NCI-H226 (cell line): Measurements from ENCODE around the gene KLHL3.

ENCODE experiments used
- DNase-seq: peaks from one replicate; pipeline ENCODE4 v3.0.0-alpha.2; 2015

KLHL3 gene

DNA sequence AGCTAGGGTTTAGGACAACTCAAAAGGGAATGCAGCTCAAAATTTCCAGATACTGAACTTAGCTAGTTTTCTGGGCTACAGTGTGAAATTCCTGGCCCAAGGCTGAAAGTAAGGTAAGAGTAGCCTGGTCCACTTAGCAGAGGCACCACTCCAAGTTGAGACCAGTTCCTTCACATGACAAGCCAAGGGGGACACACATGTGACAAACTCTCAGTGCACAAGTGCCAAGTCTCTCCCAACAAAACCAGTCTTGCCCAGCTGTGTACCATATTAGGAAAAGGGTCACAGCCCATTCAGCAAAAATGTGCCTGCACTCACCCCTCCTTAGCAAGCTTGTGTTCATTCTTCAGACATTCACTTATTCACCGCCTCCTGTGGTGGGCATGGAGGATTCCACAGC is 27.8 kb downstream of the KLHL3 start:
- DNase-seq = no peak

DNA sequence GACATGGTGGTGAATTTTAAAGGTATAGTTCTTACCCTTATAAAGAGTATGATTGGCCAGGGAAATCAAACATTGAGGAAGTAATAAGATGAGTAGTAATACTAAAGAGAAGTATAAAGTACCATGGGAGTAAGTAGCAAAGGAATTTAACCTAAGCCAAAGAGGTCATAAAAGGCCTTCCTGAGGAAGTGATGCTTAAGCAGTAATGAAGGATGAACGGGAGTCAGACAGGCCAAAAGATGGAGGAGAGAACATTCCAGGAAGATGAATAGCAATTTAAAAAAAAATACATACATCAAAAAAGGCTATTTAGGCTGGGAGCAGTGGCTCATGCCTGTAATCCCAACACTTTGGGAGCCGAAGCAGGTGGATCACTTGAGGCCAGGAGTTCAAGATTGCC is 29.0 kb downstream of the KLHL3 start:
- peak; percentile 59 for DNase-seq

DNA sequence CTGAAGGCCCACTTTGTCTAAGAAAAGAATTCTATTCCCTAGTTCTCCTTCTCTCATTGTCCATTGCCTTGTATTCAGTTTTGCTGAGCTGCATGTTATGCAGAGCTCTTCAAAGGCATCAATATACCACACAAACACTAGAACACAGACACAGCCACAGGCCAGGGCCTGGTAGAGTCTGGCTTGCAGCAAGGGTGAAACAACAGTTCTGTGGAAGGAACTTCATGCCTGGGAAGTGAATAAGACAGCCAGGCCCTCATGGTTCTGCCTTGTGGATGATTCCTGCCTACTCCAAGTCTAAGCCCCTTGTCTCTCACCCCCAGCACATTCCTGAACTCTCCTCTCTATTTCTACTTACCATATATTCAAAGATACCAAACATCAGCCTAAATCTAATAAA is 30.8 kb downstream of the KLHL3 start:
- DNase-seq = no peak

DNA sequence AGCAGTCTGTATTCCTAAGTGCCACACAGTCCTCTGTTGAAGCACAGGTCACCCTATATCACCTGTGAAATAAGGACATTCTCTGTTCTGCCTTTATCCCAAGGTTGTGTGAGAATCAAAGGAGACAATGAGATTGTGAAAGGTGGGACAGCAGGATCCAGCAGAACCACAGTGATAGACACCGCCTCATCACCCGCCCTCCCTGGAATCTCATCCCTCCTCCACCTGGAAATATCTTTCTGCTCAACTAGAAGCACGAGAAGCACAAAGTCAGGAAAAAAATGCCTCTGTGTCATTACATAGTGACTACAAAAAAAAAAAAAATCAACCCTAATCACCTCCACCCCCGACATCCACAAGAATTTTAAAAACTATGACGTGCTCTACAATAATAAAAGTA is 32.3 kb downstream of the KLHL3 start:
- no peak for DNase-seq

DNA sequence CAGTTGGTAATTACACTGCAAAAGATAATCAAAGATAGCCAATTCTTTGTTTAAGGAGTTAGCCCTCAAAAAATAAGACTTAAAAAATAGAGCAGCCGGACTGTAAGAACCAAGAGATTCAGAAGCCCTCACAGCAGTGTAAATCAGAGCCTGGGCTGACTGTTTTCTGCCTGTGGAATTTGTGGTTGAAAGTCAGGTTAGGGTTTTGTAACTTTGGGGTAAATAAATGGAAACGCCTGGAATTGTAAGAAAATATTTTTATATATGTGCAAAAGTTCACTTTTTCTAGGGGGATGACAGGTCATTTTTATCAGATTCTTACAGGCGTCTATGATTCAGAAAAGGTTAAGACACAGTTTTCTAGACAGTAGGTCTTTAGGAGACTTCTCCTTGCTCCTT is 35.6 kb downstream of the KLHL3 start:
- no peak for DNase-seq

DNA sequence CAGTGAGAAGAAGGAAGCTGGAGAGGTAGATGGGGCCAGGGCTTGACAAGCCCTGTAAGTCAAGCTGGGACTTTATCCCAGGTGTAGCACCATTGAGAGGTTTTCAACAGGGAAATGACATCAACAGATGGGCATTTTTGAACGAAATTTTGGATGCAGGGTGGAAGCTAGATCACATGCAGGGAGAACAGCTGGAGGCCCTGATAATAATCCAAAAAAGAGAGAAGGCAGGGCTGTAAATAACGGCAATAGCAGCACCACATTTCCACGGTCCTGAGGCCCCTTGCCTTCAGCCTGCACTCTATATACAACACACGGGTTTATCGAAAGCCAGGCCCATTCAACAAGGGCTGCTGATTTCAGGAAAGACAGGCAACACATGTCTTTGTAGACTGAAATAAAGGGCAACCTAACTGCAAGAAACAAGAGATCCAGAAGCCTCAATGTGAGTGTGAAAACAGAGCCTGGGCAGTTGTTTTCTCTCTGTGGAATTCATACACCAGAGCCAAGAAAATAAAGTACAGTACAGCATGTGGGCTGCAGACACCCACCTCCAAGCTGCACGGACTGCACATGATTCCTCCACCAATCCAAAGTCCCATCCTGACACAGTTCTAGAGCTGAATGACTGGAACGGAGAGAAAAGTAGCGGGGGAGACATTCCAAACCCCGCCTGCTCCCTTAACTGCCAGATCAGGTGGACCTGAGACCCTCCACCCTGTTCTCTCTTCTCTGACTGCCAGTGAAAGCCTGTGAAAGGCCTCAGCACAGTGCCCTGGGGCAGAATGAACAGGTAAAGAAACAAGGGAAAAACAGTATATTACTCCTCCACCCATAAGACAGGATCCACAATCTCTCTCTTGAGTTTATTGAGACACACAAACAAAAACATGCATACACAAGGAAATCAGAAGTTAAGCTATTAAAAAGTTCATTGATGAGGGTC is 36.3 kb downstream of the KLHL3 start:
- no peak for DNase-seq

DNA sequence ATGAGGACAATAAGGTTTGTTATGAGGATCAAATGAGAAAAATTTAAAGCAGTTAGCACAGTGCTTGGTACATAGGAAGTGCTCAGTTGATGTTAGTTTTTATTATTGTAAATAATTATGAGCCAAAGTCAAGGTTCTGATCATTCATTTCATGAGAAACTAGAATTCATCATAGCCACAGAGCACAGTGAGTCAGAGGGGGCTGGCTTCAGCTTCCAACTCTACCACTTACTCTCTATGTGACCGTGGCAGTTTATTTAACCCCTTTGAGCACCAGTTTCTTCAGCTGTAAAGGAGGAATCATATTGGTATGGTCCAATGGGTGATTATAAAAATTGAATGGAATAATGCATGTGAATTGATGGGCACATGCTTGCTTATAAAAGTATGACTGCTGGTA is 39.4 kb downstream of the KLHL3 start:
- DNase-seq = no peak

DNA sequence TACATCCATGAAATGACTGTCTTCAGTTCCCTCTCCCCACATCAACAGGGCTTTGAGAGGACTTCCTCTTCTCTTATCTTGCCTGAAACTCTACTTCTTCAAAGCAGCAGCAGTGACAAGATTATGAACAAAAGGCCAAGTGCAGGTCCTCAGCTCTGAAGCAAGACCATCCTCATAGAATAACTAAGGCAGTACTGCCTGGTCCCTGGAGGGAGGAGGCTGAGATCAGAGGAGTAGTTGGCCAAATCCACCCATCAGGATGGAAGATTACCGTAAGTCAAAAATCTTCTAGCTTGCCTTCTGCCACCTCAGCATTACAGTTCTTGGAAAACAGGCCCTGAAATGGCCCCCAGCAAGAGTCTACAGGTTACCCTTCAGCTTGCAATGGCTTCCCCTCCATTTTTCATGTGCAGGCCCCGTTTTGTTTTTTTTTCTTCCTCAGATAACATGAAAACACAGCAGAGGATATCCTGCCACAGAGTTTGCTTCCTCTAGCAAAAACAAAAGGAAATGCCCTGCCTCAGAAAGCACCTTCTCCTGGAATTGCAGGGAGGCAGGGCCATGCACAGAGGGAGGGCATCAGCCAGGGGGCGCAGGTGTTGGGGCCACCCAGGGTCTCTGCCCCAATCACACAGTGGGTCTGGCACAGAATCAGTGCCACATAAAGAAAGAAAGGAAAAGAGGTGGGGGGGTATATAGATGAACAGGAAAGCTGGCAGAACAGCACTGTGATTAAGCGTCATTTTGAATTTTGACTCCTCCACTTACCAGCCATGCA is 40.0 kb downstream of the KLHL3 start:
- DNase-seq = no peak

DNA sequence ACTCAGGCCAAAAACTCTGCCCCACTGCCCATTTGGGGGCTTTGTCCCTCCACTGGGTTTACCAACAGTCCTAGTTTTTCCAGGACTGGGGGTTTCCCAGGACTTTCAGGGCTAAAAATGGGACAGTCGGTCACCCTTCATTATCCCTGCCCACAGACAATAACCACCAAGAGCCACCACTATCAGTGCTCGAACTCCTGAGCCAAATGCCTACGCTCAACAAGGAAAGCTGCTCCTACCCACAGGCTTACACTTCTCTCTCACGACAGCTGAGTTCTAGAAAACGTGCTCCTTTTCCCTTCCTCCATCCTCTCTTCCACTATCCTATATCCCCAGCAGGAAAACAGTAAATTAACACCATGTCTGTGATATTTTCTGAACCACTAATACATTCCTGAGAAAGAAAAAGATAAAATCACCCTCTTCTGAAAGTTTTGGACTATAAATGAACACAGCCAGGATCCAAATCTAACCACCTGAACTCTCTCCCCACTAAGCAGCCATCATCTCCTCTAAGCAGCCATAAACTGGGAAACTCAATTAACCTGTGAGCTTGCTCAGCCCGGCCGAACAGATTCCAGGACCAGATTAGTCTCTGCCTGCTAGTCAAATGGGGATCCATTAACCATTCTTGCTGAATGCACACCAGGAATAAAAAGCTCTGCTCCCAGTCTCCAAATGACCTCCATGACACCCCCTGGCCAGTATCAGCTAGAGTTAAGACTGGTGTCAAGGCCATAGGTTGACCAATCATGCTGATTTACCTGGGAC is 41.8 kb downstream of the KLHL3 start:
- no peak for DNase-seq

DNA sequence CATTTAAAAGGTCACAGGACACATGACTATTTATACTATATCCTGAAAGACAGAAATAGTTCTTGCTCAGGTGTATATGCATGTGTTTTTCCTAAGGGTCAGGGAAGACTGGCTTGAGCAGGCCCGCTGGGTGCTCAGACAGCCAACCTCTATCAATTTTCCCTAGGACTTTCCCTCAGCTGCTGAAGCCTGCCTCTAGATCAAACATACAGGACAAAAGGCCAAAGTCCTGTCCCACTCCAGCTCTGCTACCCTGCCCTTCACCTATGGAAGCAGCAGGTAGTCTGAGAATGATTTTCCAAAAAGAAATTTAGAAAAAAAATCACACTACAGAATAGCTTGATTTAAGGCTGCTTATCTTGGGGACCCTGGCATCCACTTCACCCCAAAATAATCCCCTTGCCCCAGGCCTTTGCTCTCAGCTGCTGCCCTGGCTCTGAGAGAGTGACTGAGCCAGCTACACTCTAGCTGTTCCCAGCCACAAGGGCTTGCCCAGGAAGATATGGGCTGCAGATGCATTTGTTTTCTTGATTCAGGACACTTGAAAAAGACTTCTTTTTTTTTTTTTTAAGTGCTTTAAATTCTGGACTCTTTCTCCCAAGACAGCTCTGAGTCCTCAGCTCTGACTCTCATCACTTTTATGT is 42.5 kb downstream of the KLHL3 start:
- no peak for DNase-seq

DNA sequence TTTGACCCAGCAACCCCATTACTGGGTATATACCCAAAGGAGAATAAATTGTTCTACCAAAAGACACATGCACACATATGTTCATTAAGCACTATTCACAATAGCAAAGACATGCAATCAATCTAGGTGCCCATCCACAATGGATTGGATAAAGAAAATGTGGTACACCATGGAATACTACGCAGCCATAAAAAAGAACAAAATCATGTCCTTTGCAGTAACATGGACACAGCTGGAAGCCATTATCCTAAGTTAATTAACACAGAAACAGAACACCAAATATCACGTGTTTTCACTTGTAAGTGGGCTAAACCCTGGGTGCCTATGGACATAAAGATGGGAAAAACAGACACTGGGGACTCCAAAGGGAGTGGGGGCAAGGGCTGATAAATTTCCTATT is 46.6 kb downstream of the KLHL3 start:
- no peak for DNase-seq

DNA sequence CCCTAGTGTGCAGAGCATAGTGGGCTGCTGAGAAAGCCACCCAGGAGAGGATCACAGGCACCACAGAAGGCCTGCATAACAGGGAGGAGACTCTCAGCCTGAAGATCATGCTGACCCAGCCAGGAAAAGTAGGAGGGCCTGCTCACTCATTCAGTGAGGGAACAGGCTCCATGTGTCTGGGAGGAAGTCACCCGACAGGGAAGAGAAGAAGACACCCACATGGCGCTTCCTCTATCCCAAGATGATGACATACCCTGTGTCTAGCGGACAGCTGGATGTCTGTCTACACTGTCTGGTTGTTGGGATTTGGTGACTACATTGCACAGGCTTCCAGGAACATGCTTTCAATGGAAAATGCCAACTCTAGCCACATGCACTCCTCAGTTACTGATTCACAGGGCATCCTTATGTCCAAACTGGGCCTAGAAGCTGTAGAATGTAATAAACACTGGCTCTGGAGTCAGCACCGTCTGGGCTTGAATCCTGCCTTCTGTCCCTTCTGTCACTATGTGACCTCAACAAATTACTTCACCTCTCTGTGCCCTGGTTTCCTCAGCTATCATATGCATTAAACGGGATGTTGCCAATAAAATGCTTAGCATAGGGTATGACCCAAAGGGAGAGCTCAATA is 47.6 kb downstream of the KLHL3 start:
- DNase-seq = no peak

DNA sequence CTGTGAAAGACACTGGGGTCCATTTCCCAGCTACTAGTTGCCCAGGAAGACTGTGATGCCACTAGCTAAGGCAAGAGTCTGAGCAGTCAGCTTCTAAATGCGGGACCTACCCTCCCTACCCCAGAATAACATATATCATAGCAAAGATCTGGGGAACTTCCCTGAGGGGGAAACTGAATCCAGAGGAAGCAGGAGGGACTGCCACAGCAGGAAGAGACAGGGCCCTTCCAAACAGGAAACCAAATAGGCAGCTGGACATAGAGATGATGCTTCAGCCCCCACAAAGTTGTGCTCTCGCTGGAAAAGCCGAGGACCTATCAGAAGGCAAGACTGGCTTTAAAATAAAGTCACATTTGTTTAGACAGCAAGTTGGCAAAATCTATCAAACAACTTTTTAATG is 51.1 kb downstream of the KLHL3 start:
- no peak for DNase-seq

DNA sequence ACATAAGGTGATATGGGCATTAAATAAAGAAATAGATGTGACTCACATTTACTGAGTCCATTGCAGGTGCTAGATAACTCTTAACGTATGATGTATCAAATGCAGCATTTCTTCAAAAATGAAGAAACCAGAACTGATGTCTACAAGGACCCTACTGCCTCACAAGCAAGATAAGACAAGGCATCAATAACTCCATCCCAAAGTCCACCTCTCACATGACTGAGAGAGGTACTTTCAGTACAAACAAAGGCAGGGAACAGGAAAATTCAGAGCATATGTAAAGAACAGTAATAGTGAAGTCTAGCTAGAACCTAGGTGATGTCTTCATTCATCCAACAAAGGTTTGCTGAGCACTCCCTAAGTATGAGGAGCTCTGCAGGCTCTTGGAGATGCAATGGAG is 54.7 kb downstream of the KLHL3 start:
- DNase-seq = no peak

DNA sequence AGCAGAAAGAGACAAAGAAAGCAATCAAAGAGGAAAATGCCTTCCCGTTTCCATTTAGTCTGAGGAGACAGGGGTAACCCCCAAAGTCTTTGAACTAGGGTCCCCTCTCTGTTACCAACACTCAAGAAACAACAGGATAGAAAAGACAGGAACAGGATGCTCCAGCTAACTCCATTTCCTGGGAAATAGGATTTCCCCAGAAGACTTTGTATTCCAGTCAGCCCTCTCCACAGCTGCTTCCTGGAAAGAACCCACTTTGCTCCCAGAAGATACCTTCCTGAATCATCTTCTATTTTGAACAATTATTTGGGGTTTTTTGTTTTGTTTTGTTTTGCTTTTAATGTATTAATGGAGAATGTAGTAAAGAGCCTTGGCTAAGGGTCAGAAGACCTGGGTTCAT is 56.0 kb downstream of the KLHL3 start:
- no peak for DNase-seq

DNA sequence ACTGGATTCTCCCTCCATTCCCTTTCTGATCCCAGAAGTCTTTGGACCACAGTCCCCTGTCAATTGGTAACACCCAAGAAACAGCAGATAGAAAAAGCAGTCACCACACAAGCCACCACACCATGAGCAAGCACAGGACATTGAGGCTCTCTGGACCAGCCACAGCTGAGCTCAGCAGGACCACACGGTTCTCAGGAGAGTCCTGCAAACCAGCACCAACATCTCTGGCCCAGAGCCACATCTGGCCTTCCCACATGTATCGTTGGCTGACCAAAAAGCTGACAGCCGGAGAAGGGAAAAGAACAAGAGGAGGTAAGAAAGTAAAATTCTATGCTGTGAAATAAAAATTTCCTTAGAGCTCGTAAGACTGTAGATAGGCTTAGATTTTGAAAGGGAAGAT is 56.7 kb downstream of the KLHL3 start:
- no peak for DNase-seq

DNA sequence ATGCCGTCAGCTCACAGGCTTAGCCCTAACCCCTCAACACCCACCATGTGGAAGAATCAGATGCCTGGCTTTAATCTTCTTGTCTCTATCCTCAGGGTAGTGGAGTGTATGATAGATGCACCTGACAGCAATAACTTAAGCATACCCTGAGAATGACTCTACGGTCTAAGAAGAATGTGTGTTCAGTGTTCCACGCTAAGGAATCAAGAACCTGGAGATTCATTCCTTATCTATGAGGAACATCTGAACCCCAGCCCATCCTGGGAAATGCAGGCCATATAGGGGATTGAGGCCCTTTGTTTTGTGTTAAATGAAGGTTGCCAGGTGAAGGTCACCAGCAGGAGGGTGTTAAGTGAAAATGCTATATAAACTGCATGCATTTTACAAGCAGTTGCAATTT is 63.0 kb downstream of the KLHL3 start:
- DNase-seq = no peak

DNA sequence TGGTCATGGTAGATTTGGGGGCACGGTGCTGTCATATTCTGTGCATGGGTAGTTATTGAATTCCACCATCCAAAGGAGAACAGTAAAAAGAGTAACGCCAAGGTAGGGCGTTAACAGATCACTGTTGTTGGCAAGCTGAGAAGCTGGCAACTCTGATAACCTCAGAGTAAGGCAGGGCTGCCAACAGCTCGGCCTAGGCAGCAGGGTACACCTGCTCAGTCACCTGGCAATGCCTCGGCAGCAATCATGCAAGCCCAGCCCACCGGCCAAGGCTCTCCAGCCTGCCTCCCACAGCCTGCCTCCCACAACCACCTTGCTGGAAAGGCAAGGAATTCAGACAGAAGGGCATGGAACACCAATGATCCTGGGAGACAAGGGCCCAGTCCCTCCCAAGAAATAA is 63.9 kb downstream of the KLHL3 start:
- DNase-seq = no peak

DNA sequence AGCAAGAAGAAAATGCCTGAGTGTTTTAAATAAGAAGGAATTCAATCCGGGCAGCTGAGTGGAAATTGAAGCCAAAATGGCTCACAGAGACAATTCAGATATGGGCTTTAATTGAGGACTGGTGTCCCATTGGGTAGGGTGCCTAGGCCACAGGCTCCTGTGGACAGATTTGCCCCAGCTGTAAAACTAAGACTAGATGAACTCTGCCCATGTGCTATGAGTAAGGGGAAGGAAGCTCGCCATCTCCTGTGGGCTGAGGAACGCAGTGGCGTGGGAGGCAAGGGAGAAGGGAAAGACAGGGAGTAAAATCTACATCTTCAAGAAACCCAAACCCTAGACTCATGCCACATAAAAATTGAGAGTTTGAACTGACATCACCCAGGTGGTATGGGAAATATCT is 66.1 kb downstream of the KLHL3 start:
- no peak for DNase-seq

DNA sequence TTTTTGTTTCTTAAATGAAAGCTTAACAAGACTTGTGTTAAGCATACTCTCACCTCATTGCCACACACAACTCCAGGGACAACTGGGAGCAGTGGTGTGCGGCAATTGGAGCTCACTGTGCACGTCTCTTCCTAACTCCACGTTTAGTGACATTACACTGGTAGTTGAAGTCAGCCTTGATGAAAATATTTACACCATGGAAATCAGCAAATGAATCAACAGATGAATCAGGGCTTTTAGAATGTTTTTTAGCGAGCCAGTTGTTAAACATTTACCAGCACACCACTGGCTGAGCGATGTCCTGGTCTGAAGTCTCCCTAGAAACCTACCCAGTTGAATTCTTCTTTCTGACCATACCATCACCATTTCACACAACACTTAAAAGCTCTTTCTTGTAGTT is 67.3 kb downstream of the KLHL3 start:
- no peak for DNase-seq

DNA sequence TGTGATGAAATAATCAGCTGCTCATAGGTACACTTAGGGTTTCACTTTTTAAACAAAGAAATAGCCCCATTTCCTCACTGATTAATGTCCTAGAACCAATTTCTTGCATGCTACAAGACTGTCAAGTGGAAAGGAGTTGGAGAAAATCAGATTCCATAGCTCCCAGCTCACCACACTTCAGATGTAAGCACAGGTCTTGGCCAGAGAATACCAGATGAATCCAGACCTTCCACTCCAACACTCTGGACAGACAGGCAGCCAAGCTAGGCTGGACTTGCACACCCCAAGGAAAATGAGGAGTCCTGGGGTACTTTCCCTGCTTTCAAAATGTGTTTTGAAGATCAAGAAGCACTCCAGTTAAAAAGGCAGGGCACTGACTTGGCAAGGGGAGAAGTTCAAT is 68.5 kb downstream of the KLHL3 start:
- DNase-seq = no peak

DNA sequence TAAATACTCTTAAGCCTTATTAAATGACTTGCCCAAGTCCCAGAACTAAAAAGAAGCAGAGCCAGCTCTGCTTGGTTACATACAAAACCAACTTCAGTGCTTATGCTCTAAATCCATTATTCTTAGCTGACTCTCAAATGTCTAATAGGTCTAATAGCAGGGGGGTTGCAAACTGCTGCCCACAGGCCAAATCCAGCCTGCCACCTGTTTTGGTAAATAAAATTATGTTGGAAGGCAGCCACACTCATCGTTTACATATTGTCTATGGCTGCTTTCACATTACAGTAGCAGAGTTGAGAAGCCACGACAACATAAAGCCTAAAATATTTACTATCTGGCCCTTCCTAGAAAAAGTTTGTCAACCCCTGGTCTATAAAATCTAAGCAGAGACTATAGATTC is 69.0 kb downstream of the KLHL3 start:
- no peak for DNase-seq

DNA sequence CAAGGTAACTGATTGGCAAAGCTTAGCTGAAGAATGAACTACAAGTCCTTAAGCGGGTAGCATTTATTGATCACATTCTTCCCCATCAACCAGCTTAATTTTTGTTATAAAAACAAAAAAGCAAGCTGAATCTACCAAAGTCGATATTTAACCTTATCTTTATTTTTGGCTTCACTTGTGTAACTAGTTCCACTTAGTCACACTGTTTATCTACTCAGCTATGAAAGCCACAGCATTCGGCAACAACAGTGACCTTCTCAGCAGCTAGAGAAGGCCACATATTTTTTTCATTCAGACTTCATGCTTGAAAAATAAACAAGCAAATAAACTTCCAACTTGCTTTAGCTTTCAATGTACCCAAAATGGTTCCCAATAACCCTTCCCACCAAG is 69.4 kb downstream of the KLHL3 start:
- no peak for DNase-seq
